A673 (cell line): ENCODE results near the gene WDFY4.

Experiments used
- CTCF ChIP-seq: fragments of 300-800, 200-600 bp; sonication (generic); conservative IDR thresholded peaks from 2 replicates; pipeline ENCODE4 v1.5.1; 2017; ENCODE audit warnings: low read depth, mild to moderate bottlenecking, antibody characterized with exemption, low read length, moderate library complexity, mixed read lengths
- EZH2 ChIP-seq: fragments of 200-600 bp; sonication (generic); IDR thresholded peaks from 2 replicates; pipeline ENCODE4 v1.6.1; 2017; ENCODE audit warnings: borderline replicate concordance, low read depth, mild to moderate bottlenecking, mixed read lengths, antibody characterized with exemption, low read length; ENCODE audit not compliant: poor library complexity, severe bottlenecking

- TF ChIP-seq CTCF = no peak
- no peak for TF ChIP-seq EZH2
Measured at GRCh38 chr10:49000437-49001398, 316.0 kb downstream of the WDFY4 start.
